Measurements from ENCODE around the gene CAMK1D.

DNA sequence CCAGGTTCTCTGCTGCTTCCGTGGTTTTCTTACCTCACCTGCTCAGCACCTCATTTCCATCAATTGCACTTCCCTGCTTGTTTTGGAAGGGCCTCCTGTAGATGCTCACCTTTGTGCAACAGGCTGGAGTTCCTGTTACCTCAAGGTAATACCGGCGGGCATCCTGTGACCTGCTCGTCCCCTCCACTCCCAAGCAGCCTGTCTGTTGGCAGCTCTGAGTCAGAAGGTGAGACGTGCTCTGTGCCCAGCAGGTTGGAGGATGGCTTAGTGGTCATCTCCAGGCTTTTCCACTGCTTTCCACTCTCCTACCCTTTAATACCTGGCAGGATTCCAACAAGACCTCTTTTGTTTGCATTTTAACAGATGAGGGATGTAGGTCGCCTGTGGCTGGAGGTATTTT lies 86.0 kb downstream of the CAMK1D start:
- TF ChIP-seq, protein P1, sequence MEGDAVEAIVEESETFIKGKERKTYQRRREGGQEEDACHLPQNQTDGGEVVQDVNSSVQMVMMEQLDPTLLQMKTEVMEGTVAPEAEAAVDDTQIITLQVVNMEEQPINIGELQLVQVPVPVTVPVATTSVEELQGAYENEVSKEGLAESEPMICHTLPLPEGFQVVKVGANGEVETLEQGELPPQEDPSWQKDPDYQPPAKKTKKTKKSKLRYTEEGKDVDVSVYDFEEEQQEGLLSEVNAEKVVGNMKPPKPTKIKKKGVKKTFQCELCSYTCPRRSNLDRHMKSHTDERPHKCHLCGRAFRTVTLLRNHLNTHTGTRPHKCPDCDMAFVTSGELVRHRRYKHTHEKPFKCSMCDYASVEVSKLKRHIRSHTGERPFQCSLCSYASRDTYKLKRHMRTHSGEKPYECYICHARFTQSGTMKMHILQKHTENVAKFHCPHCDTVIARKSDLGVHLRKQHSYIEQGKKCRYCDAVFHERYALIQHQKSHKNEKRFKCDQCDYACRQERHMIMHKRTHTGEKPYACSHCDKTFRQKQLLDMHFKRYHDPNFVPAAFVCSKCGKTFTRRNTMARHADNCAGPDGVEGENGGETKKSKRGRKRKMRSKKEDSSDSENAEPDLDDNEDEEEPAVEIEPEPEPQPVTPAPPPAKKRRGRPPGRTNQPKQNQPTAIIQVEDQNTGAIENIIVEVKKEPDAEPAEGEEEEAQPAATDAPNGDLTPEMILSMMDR (conservative IDR thresholded peaks at IDR 0.05; ENCODE audit: low read depth, low read length) = no peak
- TF ChIP-seq RFX5 (IDR thresholded peaks at IDR 0.05; ENCODE audit: low read depth, low read length) (no peak), POLR2A (IDR thresholded peaks at IDR 0.05; ENCODE audit: low read depth, low read length) (no peak), SMC3 (IDR thresholded peaks at IDR 0.05; ENCODE audit: low read depth, low read length) (no peak), RAD21 (IDR thresholded peaks at IDR 0.05; ENCODE audit: low read length) (no peak), CEBPB (IDR thresholded peaks at IDR 0.05; ENCODE audit: low read depth, low read length) (no peak), BHLHE40 (IDR thresholded peaks at IDR 0.05; ENCODE audit: low read depth, low read length) (no peak), MAFK (IDR thresholded peaks at IDR 0.05; ENCODE audit: low read depth, low read length) (no peak), NFE2L2 (IDR thresholded peaks at IDR 0.05; ENCODE audit: low read depth, low read length) (no peak), FOS (IDR thresholded peaks at IDR 0.05; ENCODE audit: low read depth, low read length) (no peak), RCOR1 (IDR thresholded peaks at IDR 0.05; ENCODE audit: insufficient replicate concordance, low read length) (no peak), MXI1 (IDR thresholded peaks at IDR 0.05; ENCODE audit: borderline replicate concordance, low read depth, low read length) (no peak), MAZ (IDR thresholded peaks at IDR 0.05; ENCODE audit: borderline replicate concordance, low read depth, low read length) (no peak)
- TF ChIP-seq, protein P2, sequence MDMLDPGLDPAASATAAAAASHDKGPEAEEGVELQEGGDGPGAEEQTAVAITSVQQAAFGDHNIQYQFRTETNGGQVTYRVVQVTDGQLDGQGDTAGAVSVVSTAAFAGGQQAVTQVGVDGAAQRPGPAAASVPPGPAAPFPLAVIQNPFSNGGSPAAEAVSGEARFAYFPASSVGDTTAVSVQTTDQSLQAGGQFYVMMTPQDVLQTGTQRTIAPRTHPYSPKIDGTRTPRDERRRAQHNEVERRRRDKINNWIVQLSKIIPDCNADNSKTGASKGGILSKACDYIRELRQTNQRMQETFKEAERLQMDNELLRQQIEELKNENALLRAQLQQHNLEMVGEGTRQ (IDR thresholded peaks at IDR 0.05; ENCODE audit: low read depth, low read length) = no peak

All from IMR-90 (cell line).